C4-2B (cell line): ENCODE measurements around the gene HOXA9.

Experiments used
- H3K27ac ChIP-seq: fragments of 450-650 bp; 2 replicates; pipeline ENCODE4 v1.5.1; 2017
- ZFX ChIP-seq: fragments of 450-650 bp; IDR thresholded peaks from 2 replicates; pipeline ENCODE4 v1.6.1; 2017
- TF ChIP-seq, protein P1 (sequence below): fragments of 450-650 bp; conservative IDR thresholded peaks from 2 replicates; pipeline ENCODE4 v1.5.1; 2017; ENCODE audit warnings: mild to moderate bottlenecking

Gene HOXA9

DNA sequence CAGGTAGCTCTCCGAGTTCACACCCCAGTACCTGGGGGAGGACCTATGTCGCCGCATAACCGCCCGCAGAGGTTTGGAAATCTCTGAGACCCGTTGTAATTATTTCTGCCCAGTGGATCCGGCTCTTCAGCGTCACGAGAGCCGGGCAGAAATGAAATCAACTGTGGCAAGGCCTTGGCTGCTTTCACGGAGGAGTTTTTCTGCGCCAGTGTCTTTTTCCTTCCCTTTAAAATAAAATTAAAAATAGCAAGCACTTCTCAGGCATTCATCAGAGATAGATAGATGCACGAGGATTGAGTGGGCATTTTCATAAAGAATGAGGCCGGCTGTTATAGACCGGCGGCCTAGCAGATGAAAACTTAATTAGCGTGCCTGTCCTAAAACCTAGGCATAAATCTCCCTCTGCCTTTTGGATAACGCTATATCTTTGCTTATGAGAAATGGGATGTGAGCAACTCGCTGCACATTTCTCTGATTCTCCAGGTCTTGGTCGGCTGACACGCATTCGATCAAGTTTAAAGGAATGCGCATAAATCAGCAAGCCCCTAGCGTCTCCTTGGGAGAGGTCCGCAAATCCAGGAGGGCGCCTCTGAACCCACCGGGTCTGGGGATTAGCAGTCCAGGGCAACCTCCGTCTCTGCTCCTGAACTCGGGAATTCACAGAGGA, 28.1 kb upstream of the HOXA9 start:
- no peak for TF ChIP-seq ZFX
- TF ChIP-seq, protein P1, sequence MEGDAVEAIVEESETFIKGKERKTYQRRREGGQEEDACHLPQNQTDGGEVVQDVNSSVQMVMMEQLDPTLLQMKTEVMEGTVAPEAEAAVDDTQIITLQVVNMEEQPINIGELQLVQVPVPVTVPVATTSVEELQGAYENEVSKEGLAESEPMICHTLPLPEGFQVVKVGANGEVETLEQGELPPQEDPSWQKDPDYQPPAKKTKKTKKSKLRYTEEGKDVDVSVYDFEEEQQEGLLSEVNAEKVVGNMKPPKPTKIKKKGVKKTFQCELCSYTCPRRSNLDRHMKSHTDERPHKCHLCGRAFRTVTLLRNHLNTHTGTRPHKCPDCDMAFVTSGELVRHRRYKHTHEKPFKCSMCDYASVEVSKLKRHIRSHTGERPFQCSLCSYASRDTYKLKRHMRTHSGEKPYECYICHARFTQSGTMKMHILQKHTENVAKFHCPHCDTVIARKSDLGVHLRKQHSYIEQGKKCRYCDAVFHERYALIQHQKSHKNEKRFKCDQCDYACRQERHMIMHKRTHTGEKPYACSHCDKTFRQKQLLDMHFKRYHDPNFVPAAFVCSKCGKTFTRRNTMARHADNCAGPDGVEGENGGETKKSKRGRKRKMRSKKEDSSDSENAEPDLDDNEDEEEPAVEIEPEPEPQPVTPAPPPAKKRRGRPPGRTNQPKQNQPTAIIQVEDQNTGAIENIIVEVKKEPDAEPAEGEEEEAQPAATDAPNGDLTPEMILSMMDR, result no peak

DNA sequence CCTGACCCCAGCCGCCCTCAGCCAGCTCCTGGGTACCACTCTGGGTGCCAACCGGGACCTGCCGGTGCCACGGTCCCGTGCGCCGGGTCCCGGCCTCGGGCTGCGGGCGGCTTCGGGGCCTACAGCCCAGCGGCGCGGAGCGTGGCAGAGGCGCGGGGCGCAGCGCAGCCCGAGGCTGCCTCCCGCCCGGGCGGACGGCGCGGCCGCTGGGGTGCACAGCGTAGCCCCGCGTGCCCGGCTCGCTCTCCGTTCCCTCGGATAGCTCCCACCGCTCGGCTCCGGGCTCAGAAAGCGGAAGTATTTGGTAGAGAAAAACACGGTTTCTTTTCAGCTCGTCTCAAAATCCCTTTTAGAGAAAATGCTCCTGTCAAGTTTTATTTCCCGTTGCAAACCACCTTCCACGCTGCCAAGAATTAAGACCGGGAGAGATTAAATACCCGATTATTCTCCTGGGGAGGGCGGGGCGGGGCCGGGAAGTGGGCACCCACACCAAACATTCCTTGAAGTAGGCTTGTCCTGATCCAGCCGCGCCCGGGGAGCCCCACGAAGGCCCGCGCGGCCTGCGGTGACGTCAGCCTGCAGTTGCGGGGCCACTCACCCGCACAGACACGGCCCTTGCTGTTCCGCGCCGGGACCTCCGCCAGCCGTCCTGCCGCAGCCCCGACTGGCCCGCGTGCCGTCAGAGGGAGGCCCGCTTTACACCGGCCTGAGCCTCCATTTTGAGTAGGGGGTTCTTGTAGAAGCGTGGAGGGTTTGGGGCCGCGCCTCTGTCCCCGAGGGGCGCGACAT, 27.4 kb upstream of the HOXA9 start:
- no peak overlapping the region for H3K27ac ChIP-seq
- TF ChIP-seq, protein P1, result no peak
- TF ChIP-seq ZFX, result no peak

More for the DNA sequence above, 28.1 kb upstream of the HOXA9 start:
- H3K27ac ChIP-seq, result no peak overlapping the region

DNA sequence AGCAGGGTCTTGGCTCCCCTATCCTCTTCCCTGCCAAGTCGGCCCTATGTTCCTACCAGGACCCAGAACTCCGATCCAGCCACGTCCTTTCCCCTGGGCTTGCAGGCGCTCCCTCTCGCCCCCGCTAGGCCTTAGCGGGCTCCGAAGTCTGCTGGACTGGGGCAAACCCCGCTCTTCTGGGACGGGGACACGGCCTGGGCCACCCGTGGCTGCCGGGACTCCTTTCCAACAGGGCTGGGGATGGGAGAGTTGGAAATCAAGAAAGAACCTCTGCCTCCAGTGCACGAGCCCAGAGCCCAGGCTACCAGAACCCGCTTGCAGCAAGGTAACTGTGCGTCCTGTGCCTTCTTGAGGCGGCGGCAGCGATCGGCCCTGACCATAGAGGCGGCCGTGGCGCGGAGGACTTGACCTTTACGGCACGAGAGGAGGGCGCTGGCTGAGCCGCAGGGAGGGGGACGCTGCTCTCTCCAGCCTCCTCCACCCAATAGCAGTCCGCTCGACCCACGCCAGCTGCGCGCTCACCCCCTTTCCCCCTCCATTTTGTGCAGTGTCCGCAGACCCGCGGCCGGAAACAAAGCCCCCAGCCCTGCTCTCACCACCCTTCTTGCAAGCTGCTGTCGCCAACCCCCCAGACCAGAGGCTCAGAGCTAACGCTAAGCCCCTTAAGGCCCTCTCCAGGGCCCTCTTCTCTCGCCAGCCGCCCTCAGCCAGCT, 26.7 kb upstream of the HOXA9 start:
- TF ChIP-seq, protein P1, result no peak
- no peak for TF ChIP-seq ZFX

DNA sequence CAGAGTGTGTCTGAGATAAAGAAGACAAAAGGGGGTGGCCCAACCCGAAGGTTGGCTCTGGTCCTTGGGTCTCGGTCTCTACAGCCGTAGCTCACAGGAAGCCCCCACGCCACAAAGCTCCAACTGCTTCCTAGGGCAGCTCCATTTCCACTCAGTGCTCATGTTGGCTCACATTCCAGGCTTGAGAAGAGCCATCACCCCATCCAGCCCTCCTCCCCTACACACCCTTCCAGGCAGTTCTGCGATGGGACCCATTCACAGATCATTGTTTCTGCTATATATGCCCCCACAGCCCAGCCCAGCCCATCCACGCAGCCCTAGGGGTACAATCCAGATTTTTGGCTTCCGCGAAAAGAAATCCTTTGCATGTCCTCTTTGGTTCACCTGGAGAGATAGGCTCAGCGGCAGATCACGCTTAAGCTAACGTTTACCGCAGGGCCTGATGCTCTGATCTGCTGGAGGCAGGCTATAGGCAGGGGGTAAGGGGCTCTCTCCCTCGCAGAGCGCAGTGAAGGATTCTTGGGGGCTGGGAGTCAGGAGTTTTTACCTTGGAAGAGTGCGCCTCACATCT, 25.9 kb upstream of the HOXA9 start:
- H3K27ac ChIP-seq, result no peak overlapping the region
- TF ChIP-seq, protein P1, result no peak
- TF ChIP-seq ZFX, result no peak

More for the DNA sequence above, 26.7 kb upstream of the HOXA9 start:
- no peak overlapping the region for H3K27ac ChIP-seq

DNA sequence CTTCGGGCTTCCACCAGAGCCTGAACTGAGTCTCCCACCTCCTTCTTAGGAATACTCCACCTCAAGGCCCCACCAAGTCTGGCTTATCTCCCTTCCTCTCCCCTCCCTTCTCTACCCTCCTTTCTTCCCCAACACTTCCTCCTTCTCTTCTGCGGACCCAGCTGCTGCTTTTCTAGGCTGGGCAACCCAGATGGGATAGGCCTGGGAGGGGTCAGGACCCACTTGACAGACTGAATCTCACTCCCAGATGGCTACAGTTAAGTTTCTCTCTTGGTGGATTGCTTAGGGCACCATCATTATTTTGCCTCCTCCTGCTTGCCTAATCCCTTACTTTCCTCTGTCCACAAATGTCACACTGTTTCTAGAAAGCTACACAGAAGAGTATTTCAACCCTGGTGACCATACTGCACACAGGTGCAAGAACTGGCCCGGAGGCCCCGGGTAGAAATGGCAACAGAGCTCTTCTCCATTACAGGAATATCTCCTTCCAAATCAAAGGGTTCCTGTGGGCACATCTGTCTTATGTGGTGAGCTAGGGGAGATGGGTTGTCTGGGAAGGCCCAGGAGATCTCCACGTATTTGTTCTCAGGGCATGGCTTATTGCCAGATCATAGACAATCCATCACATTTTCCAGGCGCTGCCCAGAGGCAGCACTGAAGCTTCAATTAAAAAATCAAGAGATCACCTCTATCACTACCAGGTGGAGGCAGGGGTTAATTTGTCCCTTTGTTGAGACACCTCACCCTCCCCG, 24.8 kb upstream of the HOXA9 start:
- TF ChIP-seq, protein P1, result no peak
- no peak for TF ChIP-seq ZFX
- no peak overlapping the region for H3K27ac ChIP-seq

DNA sequence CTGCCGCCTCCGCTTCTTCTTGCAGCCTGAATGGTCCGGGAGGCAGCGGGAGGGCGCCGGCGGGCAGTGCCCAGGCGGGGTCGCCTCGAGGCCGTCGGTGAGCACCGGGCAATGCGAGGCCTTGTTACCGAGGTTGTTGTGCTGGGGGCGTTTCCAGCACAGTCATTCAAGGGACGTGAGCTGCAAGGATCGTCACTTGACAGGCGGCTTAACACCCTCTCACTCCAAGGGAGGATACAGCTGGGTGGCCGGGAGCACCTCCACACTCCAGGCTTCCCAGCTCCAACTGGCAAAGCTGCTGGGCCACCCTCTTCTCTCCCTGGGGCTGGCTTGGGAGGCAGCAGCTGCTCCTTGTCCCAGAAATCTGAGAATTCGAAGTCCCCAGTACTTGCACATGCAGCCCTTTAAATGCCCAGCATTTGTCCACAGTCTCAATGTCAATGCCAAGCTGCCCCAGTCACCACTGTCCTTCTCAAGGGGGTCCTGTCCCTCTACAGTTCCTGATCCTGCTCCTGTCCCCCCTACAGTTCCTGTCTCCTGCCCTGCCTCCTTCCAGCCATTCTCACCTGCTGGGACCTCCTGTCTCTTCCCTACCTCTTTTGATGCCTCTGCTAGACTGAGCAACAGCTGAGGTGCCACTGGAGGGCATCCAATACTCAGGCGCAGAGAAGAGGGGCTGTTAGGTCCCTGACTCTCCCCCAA, 24.1 kb upstream of the HOXA9 start:
- TF ChIP-seq, protein P1, result no peak
- TF ChIP-seq ZFX, result no peak
- no peak overlapping the region for H3K27ac ChIP-seq
